Ascending aorta (tissue), 2 donors: Measurements from ENCODE around the gene LAIR2. TPM values are rescaled to one million over a fixed set of nuclear protein-coding genes. Genes with fewer than 3 reads are reported as not detected.

ENCODE experiments used
- DNase-seq, 2 donors: peaks; one replicate each; pipeline ENCODE4 v3.0.0-alpha.2; 2019; ENCODE audit warnings: low spot score in 2 of 2
- H3K27ac ChIP-seq, 2 donors: fragments of 200-600 bp; sonication (generic); one replicate each; pipeline ENCODE4 v1.5.1; 2016 to 2017; ENCODE audit warnings: mild to moderate bottlenecking in 1 of 2
- H3K27me3 ChIP-seq: fragments of 200-600 bp; sonication (generic); one replicate; pipeline ENCODE4 v1.5.1; 2017
- H3K36me3 ChIP-seq, 2 donors: fragments of 200-600 bp; sonication (generic); one replicate each; pipeline ENCODE4 v1.5.1; 2016
- H3K4me1 ChIP-seq, 2 donors: fragments of 200-600 bp; sonication (generic); one replicate each; pipeline ENCODE4 v1.5.1; 2016 to 2017; ENCODE audit warnings: mild to moderate bottlenecking in 1 of 2
- H3K4me3 ChIP-seq, 2 donors: fragments of 200-600 bp; sonication (generic); one replicate each; pipeline ENCODE4 v1.5.1; 2016 to 2017; ENCODE audit warnings: mild to moderate bottlenecking in 1 of 2
- H3K9me3 ChIP-seq, 2 donors: fragments of 200-600 bp; sonication (generic); one replicate each; pipeline ENCODE4 v1.5.1; 2016
- intact Hi-C: fragments of 100-400 bp; cut with DNase I; formaldehyde crosslinking; loops from one replicate; pipeline ENCODE4 v1.15.1; 2023
- total RNA-seq: library from RNA; depleted of rRNA; stranded (reverse); fragments of >200 nt; gene quantifications from one replicate; pipeline ENCODE4 v1.1.0, GENCODE V29; 2016
- TF ChIP-seq, protein P1 (sequence below), 3 experiments: fragments of 200-600 bp in 2 of 3; fragments of 450-650 bp in 1 of 3; sonication (generic) in 2 of 3; IDR thresholded peaks; one replicate each; pipeline ENCODE4 v1.5.1; 2016 to 2019; ENCODE audit warnings: antibody characterized with exemption in 3 of 3, mild to moderate bottlenecking in 1 of 3, moderate library complexity in 1 of 3

The LAIR2 gene, protein sequence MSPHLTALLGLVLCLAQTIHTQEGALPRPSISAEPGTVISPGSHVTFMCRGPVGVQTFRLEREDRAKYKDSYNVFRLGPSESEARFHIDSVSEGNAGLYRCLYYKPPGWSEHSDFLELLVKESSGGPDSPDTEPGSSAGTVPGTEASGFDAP
- not detected for total RNA-seq

DNA sequence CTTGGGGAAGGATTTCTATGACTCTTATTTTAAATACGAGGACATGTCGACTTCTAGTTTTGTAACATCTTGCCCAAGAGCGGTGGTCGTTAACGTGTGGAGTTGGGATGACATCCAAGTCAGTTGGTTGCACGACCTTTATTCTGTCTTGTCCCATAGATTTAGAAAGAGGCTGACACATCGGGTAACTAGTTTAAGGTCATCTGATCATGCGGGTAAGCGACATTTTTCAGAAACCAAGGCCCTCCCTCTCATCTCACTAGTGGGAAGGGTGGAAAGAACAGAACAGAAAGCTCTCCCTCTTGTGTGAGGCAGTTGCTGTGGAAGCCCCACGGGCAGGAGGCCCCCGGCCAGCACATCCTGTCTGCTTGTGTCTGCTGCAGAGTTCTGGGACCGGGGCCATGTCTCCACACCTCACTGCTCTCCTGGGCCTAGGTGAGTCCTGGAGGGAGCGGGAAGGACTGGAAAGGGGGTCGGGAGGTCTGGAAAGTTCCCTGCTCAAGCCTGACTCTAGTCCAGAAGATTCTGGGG lies at the start of gene LAIR2:
LAIR2 (plus strand) TSS at position 314 of the 531 bp plus-strand sequence; CDS start at position 402, 88 bp downstream.
- intact Hi-C loops = no loop called here

DNA sequence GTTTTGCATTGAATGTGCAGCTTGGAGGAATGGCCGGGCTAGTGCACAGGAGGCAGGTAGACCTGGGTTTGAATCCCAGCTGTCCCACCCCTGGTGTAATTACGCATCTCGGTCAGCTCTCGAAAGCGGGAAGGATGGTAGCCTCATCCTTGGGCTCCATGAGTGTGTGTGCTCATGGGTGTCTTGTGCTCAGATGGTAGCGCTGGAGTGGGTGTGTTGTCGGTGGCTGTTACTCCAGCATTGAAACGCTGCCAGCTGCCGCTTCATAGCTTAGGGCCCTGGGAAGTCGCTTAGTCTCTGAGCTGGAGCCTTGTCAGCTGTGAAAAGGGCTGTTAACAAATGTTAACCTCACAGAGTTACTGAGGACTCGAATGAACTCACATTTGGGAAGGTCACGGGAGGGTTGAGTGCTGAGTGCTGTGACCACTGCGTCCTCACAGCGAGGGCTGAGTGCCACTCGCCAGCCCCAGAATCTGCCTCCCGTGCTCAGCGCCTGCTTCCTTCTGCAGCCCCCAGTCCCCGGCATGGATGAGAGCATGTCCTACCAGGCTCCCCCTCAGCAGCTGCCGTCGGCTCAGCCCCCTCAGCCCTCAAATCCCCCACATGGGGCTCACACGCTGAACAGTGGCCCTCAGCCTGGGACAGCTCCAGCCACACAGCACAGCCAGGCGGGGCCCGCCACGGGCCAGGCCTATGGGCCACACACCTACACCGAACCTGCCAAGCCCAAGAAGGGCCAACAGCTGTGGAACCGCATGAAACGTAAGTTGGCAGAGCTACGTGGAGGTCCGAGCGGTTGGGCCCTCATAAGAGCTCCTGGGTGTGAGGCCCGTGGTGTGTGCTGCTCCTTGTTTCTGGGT lies 48.5 kb upstream of the LAIR2 start:
- Histone ChIP-seq H3K4me1 (peaks cover 11 to 30% of the 10 kb centered on the region in 2 donors), H3K27ac (no peak overlapping the region), H3K27me3 (no peaks in the 10 kb centered on the region), H3K9me3 (no peaks in the 10 kb centered on the region), H3K36me3 (peaks cover 80 to 83% of the 10 kb centered on the region in 2 donors), H3K4me3 (no peak overlapping the region)
- intact Hi-C loops = no loop called here
- no peak for DNase-seq
- TF ChIP-seq, protein P1, sequence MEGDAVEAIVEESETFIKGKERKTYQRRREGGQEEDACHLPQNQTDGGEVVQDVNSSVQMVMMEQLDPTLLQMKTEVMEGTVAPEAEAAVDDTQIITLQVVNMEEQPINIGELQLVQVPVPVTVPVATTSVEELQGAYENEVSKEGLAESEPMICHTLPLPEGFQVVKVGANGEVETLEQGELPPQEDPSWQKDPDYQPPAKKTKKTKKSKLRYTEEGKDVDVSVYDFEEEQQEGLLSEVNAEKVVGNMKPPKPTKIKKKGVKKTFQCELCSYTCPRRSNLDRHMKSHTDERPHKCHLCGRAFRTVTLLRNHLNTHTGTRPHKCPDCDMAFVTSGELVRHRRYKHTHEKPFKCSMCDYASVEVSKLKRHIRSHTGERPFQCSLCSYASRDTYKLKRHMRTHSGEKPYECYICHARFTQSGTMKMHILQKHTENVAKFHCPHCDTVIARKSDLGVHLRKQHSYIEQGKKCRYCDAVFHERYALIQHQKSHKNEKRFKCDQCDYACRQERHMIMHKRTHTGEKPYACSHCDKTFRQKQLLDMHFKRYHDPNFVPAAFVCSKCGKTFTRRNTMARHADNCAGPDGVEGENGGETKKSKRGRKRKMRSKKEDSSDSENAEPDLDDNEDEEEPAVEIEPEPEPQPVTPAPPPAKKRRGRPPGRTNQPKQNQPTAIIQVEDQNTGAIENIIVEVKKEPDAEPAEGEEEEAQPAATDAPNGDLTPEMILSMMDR (IDR thresholded peaks at IDR 0.05) = no peak

More for the DNA sequence above, at the start of gene LAIR2:
- H3K4me1 ChIP-seq = no peaks in the 10 kb centered on the region
- no peak for DNase-seq
- no peaks in the 10 kb centered on the region for H3K9me3 ChIP-seq
- H3K36me3 ChIP-seq = no peaks in the 10 kb centered on the region
- no peak within 1 kb of the TSS for H3K27ac ChIP-seq
- no peaks in the 10 kb centered on the region for H3K27me3 ChIP-seq
- H3K4me3 ChIP-seq = no peak within 1 kb of the TSS
- TF ChIP-seq, protein P1 (IDR thresholded peaks at IDR 0.05) = no peak

DNA sequence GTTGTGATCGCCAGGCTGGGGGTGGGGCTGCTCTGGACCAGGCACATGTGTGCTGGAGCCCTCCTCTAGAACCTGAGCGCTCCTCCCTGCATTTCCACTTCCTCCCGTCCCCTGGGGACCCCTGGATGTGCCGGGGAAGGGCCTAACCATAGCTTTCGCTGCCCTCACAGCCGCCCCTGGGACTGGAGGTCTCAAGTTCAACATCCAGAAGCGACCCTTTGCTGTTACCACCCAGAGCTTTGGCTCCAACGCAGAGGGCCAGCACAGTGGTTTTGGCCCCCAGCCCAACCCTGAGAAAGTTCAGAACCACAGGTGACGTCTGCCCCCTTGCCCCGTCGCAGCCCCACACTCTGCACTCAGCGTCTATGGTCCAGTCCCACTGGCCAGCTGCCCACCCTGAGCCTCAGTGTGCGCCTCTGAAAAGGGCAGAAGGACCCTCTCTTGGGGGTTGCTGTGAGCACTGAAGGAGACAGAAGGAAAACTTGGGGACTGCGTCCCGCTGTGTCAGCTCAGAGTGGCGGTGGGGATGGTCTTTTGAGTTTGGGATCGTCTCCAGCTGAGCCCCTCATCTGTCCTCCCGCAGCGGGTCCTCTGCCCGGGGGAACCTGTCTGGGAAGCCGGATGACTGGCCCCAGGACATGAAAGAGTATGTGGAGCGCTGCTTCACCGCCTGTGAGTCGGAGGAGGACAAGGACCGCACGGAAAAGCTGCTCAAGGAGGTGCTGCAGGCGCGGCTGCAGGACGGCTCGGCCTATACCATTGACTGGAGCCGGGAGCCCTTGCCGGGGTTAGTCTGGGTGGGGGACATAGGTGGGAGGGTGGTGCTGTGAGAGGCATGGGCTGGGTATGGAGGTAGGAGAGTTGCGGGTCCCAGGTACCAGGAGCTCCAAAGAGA lies 47.6 kb upstream of the LAIR2 start:
- Histone ChIP-seq H3K36me3 (peaks cover 88 to 92% of the 10 kb centered on the region in 2 donors), H3K27me3 (no peaks in the 10 kb centered on the region), H3K27ac (no peak overlapping the region), H3K4me1 (peaks cover 9 to 29% of the 10 kb centered on the region in 2 donors), H3K4me3 (no peak overlapping the region), H3K9me3 (no peaks in the 10 kb centered on the region)
- TF ChIP-seq, protein P1 (IDR thresholded peaks at IDR 0.05) = no peak
- DNase-seq = no peak
- intact Hi-C loops = no loop called here

DNA sequence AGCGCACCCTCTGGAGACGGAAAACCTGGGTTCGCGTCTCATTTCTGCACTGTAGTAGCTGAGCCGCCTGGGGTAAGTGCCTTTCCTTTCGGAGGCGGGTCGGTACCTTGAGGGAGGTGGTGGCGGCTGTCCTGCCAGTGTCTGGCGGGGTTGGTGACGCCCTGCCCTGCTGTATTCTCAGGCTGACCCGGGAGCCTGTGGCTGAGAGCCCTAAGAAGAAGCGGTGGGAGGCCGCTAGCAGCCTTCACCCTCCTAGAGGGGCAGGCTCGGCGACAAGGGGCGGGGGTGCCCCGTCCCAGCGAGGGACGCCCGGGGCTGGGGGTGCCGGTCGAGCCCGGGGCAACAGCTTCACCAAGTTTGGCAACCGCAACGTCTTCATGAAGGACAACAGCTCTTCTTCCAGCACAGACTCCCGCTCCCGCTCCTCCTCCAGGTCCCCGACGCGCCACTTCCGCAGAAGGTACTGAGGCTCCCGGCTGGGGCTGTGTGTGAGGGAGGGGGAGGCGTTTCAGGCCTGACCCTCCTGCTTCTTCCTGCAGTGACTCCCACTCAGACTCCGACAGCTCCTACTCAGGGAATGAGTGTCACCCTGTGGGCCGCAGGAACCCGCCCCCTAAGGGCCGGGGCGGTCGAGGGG lies 46.7 kb upstream of the LAIR2 start:
- Histone ChIP-seq H3K36me3 (peaks cover 97 to 100% of the 10 kb centered on the region in 2 donors), H3K4me1 (peaks cover under 1 to 20% of the 10 kb centered on the region in 2 donors), H3K4me3 (no peak overlapping the region), H3K27me3 (no peaks in the 10 kb centered on the region), H3K27ac (no peak overlapping the region), H3K9me3 (no peaks in the 10 kb centered on the region)
- no peak for DNase-seq
- intact Hi-C loops = no loop called here
- TF ChIP-seq, protein P1 (IDR thresholded peaks at IDR 0.05) = no peak
